Measurements from ENCODE around the gene PRKCA.

Gene PRKCA

GRCh38 chr17:66564992-66565465 lies 262.6 kb downstream of the PRKCA start:
- intact Hi-C loops (cut with DNase I), result no loop called here
- DNase-seq, result peak in 3 of 42 donors; percentile 6 to 34 (median 17)

DNA sequence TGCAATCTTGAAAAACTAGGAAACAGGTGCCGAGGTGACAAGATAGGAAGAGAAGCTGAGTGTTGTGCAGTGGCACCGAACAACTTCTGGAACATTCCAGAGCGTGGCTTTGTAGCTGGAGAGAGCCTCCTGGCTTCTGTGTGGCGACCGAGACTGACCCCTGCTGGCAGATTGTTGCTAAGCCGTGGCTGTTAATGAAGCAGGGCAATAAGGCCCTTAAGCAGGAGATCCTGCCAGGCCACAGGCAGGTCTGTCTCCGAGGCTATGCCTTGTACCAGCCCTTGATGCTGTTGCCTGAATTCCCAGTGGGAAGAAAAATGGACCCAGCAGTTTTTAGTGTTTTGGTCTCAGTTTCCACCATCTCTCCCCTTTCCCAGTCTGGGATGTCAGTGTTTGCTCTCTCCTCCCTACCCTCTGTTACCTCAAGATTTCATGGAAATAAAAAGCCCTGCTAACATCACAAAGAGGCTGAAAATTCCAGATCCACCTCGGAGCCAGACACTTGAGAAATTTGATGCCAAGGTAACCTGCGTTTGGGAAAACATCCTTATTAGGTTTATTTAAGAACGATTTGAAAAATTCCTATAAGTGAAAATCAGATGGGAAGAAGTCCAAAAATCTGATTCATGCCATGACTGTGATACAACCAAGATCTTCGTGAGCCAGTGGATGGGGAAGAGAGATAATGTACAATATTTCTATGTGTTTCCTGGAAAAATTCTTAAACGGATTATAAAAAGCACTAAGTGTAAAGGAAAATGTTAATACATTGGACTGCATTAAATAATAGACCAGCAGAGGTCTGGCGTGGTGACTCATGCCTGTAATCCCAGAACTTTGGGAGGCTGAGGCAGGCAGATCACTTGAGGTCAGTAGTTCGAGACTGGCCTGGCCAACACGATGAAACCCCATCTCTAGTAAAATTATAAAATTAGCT lies 265.1 kb downstream of the PRKCA start:
- peak; percentile 37 to 93 (median 82) for DNase-seq
- intact Hi-C loops (cut with DNase I), result no loop called here

GRCh38 chr17:66569572-66569971 lies 267.2 kb downstream of the PRKCA start:
- intact Hi-C loops (cut with DNase I), result no loop called here

GRCh38 chr17:66570447-66571195 lies 268.2 kb downstream of the PRKCA start:
- intact Hi-C loops (cut with DNase I), result loop anchor here (10.0 kb wide), 1 partner anchor 94 kb away; no protein-coding TSS in a partner anchor
- peak in 37 of 42 donors; percentile 9 to 90 (median 54) for DNase-seq

More at GRCh38 chr17:66569572-66569971, 267.2 kb downstream of the PRKCA start:
- no peak for DNase-seq

- DNase-seq, result peak in 1 of 42 donors; percentile 1
These were observed 269.3 kb downstream of the PRKCA start for GRCh38 chr17:66571745-66572144.

DNA sequence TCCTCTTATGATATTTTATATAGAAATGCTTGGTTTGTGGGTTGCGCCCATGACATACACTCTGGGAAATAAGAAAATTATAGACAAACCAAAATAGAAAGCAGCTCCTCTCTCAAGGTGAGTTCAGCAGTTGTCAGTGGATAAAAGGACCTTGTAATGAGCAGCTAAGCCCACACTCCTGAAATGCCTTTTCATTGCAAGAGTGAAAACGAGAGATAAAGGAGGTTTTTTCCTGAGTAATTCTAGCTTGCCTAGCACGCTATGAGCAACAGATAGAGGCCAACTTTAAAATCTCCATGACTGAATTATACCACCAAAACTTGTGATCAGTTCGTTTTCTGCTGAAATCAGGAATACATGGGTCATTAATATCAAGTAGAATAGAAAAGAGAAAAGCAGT lies 270.7 kb downstream of the PRKCA start:
- DNase-seq, result no peak
- intact Hi-C loops (cut with DNase I), result loop anchor here (10.0 kb wide), 1 partner anchor 92 kb away; no protein-coding TSS in a partner anchor

More at GRCh38 chr17:66571745-66572144, 269.3 kb downstream of the PRKCA start:
- intact Hi-C loops (cut with DNase I), result loop anchor here (10.0 kb wide), 1 partner anchor 93 kb away; no protein-coding TSS in a partner anchor

DNA sequence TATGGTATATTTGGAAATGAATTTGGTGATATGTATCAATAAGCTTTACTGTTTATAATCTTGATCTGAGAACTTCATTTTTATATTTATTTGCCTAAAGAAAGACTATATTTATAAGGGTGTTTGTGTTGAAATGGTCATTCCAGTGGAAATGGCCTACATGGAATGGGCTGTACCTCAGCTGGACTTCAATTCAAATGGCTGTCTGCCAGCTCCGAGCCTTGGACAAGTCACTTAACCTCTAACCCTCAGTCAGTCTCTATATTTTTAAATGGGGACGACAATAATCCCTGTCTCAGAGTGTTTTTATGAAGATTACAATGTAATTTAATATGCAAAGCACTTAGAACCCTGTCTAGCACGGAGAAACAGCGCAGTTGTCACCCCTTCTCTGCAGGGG lies 271.7 kb downstream of the PRKCA start:
- intact Hi-C loops (cut with DNase I), result loop anchor here (10.0 kb wide), 1 partner anchor 91 kb away; no protein-coding TSS in a partner anchor
- peak in 1 of 42 donors; percentile 14 for DNase-seq

DNA sequence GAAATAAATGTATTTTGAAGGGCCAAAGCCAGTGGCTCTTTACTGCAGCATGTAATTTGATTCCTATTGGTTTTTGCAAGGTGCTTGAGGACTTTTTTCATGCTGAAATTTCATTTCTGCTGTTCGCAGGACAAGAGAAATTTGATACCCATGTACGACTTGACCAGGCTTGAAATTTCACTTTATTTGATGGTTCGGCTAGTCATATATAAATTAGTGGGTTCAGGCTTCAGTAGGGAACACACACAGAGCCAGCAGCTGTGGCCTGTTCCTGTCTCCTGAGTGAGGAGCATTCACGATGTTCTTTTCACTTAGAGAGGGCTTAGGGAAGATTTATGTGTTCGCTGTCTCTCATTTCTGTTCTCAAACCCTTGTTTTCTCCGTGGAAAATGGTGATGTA lies 274.1 kb downstream of the PRKCA start:
- intact Hi-C loops (cut with DNase I), result loop anchor here (10.0 kb wide), 1 partner anchor 88 kb away; no protein-coding TSS in a partner anchor
- no peak for DNase-seq

GRCh38 chr17:66577041-66577440 lies 274.6 kb downstream of the PRKCA start:
- intact Hi-C loops (cut with DNase I), result loop anchor here (10.0 kb wide), 1 partner anchor 88 kb away; no protein-coding TSS in a partner anchor

DNA sequence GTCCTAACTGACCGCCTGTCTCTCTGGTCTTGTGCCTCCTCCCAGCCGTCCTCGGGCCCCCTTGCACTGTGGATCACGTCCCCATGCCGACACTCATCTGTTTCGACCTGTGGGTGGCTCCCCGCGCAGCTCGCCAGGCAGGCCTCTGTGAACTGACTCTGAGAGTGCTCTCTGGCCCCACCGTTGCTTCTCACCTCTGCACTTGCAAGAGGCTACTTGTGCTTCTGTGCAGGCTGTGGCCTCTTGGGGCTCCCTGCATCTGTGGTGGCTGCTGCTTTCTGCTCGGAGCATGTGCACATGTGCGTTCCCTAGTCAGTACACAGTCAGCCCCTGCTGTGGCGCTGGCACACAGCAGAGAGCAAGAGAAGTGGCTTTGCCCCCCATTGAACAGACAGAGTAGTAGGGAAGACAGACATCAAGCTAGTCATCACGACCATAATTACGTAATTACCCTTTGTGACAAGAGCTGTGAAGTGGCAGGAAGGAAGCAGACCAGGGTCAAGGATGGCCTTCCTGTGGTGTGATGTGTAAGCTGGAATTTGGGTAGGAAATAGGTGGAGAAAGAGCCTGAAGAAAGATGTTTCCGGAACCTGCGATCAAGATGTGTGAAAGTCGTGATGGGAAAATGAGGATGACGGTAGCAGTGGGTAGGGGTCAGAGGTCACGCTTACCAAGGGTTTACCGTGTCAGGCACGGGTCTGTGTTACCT lies 276.5 kb downstream of the PRKCA start:
- peak in 2 of 42 donors; percentile 14 to 21 for DNase-seq
- intact Hi-C loops (cut with DNase I), result loop anchor here (10.0 kb wide), 1 partner anchor 86 kb away; no protein-coding TSS in a partner anchor

More at GRCh38 chr17:66577041-66577440, 274.6 kb downstream of the PRKCA start:
- DNase-seq, result peak in 1 of 42 donors; percentile 19

DNA sequence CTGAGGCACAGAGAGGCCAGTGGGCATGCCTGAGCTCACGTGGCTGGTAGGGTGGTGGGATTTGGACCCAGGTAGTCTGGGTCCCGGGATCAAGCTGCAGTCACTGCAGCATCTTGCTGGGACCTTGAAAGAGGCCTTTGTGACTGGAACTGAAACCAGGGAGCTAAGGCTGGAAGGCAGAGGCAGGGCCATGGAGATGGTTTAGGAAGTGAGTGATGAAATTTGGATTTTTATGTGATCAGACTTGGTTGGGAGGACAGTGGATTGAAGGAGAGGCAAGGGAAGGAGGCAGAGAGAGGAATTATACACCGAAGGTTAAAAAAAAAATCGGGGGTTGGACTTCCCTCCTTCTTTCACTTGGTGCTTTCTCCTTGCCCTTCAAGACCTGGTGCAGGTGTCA lies 277.1 kb downstream of the PRKCA start:
- intact Hi-C loops (cut with DNase I), result loop anchor here (10.0 kb wide), 1 partner anchor 85 kb away; no protein-coding TSS in a partner anchor

DNA sequence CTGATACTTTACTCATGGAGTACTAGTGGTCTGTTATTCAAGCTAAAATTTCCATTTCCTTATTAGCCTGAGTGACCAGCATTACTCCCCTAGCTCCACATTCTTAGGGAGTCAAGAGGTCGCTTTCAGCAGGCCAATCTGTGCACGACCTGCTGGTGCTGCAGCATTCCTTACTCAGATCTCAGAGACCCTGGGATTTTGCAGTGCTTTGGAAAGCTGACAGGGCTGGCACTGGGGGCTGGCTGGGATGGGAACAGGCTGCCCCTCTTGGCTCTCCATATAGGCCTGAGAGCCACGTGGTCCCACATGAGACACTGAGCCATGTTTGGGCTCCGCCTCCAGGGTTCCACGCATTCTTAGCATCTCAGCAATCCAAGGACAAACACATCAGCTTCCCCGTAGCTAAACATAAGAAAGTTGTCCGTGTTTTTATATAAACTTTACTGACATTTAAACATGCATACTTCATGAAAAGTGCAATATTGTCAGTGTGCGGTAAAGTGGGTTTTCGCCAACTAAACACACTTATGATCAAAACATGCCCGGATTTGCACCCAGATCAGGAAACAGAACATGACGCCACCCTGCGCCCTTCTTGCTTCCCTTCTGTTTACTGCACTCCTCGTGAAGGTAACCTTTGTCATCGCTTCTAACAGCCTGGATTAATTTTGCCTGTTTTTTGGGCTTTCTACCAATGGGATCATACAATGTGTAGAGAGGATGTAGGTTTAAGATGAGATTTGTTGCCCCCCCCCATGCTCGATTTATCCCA lies 278.0 kb downstream of the PRKCA start:
- DNase-seq, result no peak
- intact Hi-C loops (cut with DNase I), result no loop called here

More for the DNA sequence above, 277.1 kb downstream of the PRKCA start:
- peak in 2 of 42 donors; percentile 8 to 20 for DNase-seq

DNA sequence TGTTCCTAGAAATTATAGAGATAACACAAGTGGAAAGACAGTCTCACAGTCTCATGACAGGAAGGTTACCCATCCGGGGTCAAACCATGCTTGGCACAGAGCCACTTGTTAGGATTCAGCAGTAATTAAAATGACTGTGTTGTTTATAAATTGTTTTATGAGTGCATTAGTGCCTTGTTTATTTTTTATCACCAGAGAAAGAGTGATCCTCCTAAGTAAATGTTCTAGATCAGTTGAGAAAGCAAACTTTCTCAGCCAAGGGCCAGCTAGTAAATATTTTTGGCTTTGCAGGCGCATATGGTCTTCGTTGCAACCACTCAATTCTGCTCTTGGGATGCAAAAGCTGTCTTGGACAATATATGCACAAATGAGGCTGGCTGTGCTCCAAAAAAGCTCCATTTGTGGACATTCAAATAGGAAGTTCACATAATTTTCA lies 278.6 kb downstream of the PRKCA start:
- peak in 1 of 42 donors; percentile 27 for DNase-seq

DNA sequence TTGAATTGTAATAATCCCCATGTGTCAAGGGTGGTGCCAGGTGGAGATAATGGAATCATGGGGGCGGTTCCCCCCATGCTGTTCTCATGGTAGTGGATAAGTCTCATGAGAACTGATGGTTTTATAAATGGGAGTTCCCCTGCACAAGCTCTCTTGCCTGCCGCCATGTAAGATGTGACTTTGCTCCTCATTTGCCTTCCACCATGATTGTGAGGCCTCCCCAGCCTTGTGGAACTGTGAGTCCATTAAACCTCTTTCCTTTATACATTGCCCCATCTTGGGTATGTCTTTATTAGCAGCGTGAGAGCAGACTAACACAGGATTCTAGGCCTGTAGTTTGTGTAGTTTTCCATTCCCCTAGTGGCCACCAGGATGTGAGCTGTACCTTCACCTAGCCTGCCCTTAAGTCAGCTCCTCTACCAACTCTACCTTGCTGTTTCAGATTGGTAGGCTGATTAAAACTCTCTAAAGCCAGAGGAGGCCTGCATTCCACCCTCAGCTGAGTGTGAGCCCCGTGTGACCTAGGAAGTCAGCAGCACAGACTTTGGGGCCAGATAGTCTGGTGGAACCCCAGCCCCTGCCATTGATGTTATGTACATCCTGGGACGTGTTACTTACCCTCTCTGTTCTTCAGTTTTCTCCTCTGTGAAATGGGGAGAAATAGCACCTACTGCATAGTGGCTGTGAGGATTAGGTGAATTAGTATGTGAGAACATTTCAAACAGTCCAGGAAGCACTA lies 280.1 kb downstream of the PRKCA start:
- intact Hi-C loops (cut with DNase I), result no loop called here

More for the DNA sequence above, 278.6 kb downstream of the PRKCA start:
- intact Hi-C loops (cut with DNase I), result no loop called here

GRCh38 chr17:66583112-66583748 lies 280.8 kb downstream of the PRKCA start:
- DNase-seq, result no peak
- intact Hi-C loops (cut with DNase I), result no loop called here

More for the DNA sequence above, 280.1 kb downstream of the PRKCA start:
- DNase-seq, result peak in 1 of 42 donors; percentile 7

DNA sequence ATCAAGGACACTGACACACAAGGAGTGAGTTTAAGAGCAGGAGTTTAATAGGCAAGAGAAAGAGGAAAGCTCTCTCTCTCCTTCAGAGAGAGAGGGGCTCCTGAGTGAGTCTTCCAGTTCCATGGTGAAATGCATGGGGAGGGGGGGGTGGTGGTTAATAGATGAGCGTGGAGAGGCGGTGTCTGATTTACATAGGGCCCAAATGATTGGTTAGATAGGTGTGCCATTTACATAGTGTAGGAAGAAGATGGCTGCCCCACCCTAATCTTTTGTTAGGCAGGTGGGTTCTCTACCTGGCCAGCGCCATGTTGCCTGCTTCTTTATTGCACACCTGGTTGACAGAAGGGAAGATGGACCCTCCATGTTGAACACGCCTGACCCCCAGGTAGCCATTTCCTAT lies 282.5 kb downstream of the PRKCA start:
- intact Hi-C loops (cut with DNase I), result no loop called here

More for the DNA sequence above, 282.5 kb downstream of the PRKCA start:
- no peak for DNase-seq

All from head of caudate nucleus (tissue), 42 donors.